DOHH2 (cell line): ENCODE results near the gene NCKIPSD.

Source experiments
- H3F3A ChIP-seq: fragments of 200-600 bp; sonication (generic), shearing (Covaris generic); 2 replicates; pipeline ENCODE4 v1.6.0; 2016; ENCODE audit warnings: antibody characterized with exemption, mild to moderate bottlenecking; ENCODE audit not compliant: control insufficient read depth, insufficient read depth
- H3K27ac ChIP-seq: fragments of 200-600 bp; sonication (generic); 2 replicates; pipeline ENCODE4 v1.5.1; 2014; ENCODE audit warnings: low read depth, mild to moderate bottlenecking, low read length, moderate library complexity
- H3K27me3 ChIP-seq: fragments of 200-600 bp; sonication (generic); 2 replicates; pipeline ENCODE4 v1.6.1; 2014; ENCODE audit warnings: mild to moderate bottlenecking, low read length, mixed read lengths; ENCODE audit not compliant: control insufficient read depth
- H3K36me3 ChIP-seq: fragments of 200-600 bp; sonication (generic); 2 replicates; pipeline ENCODE4 v1.6.1; 2014; ENCODE audit warnings: mild to moderate bottlenecking, low read length, moderate library complexity, mixed read lengths; ENCODE audit not compliant: control insufficient read depth
- H3K4me1 ChIP-seq: fragments of 200-600 bp; sonication (generic); 2 replicates; pipeline ENCODE4 v1.6.1; 2014; ENCODE audit warnings: mild to moderate bottlenecking, low read length, mixed read lengths; ENCODE audit not compliant: control insufficient read depth
- H3K4me2 ChIP-seq: fragments of 200-600 bp; sonication (generic); 2 replicates; pipeline ENCODE4 v1.6.0; 2014; ENCODE audit warnings: mild to moderate bottlenecking, low read length, moderate library complexity
- H3K4me3 ChIP-seq: fragments of 200-600 bp; sonication (generic); 2 replicates; pipeline ENCODE4 v1.5.1; 2014; ENCODE audit warnings: mild to moderate bottlenecking, low read length, mixed read lengths
- H3K79me2 ChIP-seq: fragments of 200-600 bp; sonication (generic); 2 replicates; pipeline ENCODE4 v1.6.1; 2014; ENCODE audit warnings: mild to moderate bottlenecking, low read length, mixed read lengths; ENCODE audit not compliant: control insufficient read depth
- H3K9me2 ChIP-seq: fragments of 200-600 bp; sonication (generic); replicated peaks from 2 replicates; pipeline ENCODE4 v1.6.1; 2014; ENCODE audit warnings: mild to moderate bottlenecking, low read length, mixed read lengths; ENCODE audit not compliant: control insufficient read depth
- H3K9me3 ChIP-seq: fragments of 200-600 bp; sonication (generic); 2 replicates; pipeline ENCODE4 v1.6.1; 2014; ENCODE audit warnings: antibody characterized with exemption, low read length, mixed read lengths; ENCODE audit not compliant: control insufficient read depth, insufficient read depth
- H4K20me1 ChIP-seq: fragments of 200-600 bp; sonication (generic); 2 replicates; pipeline ENCODE4 v1.6.0; 2014; ENCODE audit warnings: low read depth, mild to moderate bottlenecking, antibody characterized with exemption, low read length, moderate library complexity; ENCODE audit not compliant: control insufficient read depth, insufficient read depth
- EZH2phosphoT487 ChIP-seq: fragments of 200-600 bp; sonication (generic); IDR thresholded peaks from 2 replicates; pipeline ENCODE4 v1.6.1; 2017; ENCODE audit warnings: borderline replicate concordance, mild to moderate bottlenecking, antibody characterized with exemption, low read length, moderate library complexity, mixed read lengths
- TF ChIP-seq, protein P1 (sequence below): fragments of 200-600 bp; sonication (generic); IDR thresholded peaks from one replicate; pipeline ENCODE4 v1.5.1; 2014; ENCODE audit warnings: antibody characterized with exemption, mild to moderate bottlenecking, low read depth, low read length; ENCODE audit not compliant: poor library complexity, severe bottlenecking

The NCKIPSD gene

DNA sequence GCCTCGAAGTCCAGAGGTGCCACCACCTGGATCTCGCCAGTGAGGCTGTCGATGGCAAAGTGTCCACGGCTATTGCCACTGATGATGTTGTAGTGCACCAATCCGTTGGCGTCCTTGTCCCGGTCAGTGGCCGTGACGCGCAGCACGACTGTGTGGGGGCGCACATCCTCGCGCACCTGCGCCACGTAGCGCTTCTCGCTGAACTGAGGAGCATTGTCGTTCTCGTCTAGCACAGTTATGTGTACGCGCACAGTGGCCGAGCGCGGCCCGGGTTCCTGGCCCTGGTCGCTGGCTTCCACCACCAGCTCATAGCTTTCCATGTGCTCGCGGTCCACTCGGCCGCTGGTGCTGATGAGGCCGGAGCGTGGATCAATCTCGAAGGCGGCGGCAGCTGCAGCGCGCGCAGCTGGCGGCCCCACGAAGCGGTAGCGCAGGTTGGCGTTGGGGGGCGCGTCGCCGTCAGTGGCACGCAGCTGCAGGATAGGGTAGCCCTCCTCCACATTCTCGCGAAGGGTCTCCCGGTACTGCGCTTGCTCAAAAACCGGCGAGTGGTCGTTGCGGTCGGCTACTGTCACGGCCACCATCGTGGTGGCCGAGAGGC, 24.8 kb downstream of the NCKIPSD start:
- Histone ChIP-seq H3F3A (no peaks in the 10 kb centered on the region), H3K27me3 (no peaks in the 10 kb centered on the region), H3K4me2 (peak overlapping the region; percentile 63), H3K27ac (no peak overlapping the region), H3K4me1 (peaks cover 16% of the 10 kb centered on the region), H3K9me3 (no peaks in the 10 kb centered on the region), H3K4me3 (peak overlapping the region; percentile 64), H3K9me2 (no peaks in the 10 kb centered on the region), H3K79me2 (no peaks in the 10 kb centered on the region), H3K36me3 (no peaks in the 10 kb centered on the region), H4K20me1 (0 out of 2 replicates have a peak, but pooled peaks cover 3% of the 10 kb centered on the region)
- TF ChIP-seq, protein P1, sequence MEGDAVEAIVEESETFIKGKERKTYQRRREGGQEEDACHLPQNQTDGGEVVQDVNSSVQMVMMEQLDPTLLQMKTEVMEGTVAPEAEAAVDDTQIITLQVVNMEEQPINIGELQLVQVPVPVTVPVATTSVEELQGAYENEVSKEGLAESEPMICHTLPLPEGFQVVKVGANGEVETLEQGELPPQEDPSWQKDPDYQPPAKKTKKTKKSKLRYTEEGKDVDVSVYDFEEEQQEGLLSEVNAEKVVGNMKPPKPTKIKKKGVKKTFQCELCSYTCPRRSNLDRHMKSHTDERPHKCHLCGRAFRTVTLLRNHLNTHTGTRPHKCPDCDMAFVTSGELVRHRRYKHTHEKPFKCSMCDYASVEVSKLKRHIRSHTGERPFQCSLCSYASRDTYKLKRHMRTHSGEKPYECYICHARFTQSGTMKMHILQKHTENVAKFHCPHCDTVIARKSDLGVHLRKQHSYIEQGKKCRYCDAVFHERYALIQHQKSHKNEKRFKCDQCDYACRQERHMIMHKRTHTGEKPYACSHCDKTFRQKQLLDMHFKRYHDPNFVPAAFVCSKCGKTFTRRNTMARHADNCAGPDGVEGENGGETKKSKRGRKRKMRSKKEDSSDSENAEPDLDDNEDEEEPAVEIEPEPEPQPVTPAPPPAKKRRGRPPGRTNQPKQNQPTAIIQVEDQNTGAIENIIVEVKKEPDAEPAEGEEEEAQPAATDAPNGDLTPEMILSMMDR, result no peak

DNA sequence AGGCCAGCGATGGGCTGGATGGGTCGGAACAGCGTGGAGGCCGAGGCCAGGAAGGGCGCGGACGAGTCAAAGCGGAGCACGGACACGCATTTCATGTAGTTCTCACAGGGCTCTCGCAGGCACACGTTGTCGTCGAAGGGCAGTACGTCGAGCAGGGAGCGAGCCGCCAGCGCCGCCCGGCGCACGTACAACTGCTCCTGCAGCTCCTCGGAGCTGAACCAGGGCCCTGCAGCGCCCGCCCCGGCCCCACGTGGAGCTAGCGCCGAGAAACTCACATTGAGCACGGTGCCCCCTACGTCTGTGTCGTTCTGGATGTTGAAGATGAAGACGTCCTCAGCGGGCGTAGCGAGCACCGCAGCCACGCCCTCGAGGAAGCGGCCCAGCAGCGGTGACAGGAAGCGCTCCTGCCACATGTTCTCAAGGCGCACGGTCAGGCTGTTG, 28.9 kb downstream of the NCKIPSD start:
- no peaks in the 10 kb centered on the region for H3K79me2 ChIP-seq
- H3K27me3 ChIP-seq, result no peaks in the 10 kb centered on the region
- H3K27ac ChIP-seq, result no peak overlapping the region
- 0 out of 2 replicates have a peak, but pooled peaks cover 3% of the 10 kb centered on the region for H4K20me1 ChIP-seq
- TF ChIP-seq EZH2phosphoT487, result no peak
- TF ChIP-seq, protein P1, result no peak
- H3K4me1 ChIP-seq, result peaks cover 38% of the 10 kb centered on the region
- no peaks in the 10 kb centered on the region for H3K36me3 ChIP-seq
- H3K4me3 ChIP-seq, result peak overlapping the region; percentile 82
- peak overlapping the region; percentile 75 for H3K4me2 ChIP-seq
- no peaks in the 10 kb centered on the region for H3K9me2 ChIP-seq
- H3F3A ChIP-seq, result no peaks in the 10 kb centered on the region
- no peaks in the 10 kb centered on the region for H3K9me3 ChIP-seq

DNA sequence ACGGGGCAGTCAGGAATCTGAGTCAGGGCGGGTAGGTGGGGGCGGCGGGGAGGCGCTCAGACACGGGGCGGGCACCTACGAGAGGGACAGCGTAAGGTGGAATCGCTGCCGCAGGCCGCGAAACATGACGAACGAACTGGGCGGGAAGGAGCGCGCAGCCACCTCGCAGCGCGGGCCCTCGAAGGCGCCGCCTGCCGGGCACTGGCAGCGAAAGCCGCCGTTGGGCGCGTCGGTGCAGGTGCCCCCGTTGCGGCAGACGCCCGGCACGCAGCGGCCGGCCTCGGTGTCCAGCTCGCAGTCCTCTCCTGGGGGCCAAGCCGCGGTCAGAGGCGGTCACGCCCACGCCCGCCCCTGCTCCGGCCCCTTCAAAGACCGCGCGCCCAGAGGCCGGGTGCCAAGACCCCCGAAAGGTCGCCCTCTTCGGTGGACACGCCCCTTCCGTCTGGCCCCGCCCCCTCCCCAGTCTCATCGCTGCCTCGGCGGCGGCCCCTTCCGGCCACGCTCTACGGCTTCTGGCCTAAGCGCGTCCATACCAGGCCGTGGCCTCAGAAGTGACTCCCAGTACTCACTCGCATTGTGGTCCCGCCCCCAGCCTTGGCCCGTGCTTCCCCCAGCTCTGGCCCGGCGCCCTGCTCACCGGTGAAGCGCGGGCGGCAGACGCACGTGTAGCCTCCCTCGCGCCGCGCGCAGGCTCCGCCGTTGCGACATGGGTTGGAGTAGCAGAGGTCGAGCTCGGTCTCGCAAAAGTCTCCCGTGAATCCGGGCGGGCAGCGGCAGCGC, 29.5 kb downstream of the NCKIPSD start:
- peak overlapping the region; percentile 25 for H3K27ac ChIP-seq
- H3K4me2 ChIP-seq, result peak overlapping the region; percentile 75
- no peaks in the 10 kb centered on the region for H3K9me2 ChIP-seq
- no peaks in the 10 kb centered on the region for H3K9me3 ChIP-seq
- no peaks in the 10 kb centered on the region for H3K27me3 ChIP-seq
- no peak for TF ChIP-seq EZH2phosphoT487
- TF ChIP-seq, protein P1, result peak; percentile 69
- H3F3A ChIP-seq, result no peaks in the 10 kb centered on the region
- no peaks in the 10 kb centered on the region for H3K36me3 ChIP-seq
- H4K20me1 ChIP-seq, result 0 out of 2 replicates have a peak, but pooled peaks cover 3% of the 10 kb centered on the region
- no peaks in the 10 kb centered on the region for H3K79me2 ChIP-seq
- peaks cover 34% of the 10 kb centered on the region for H3K4me1 ChIP-seq
- H3K4me3 ChIP-seq, result peak overlapping the region; percentile 82
